Activated CD4-positive, alpha-beta T cell treated with anti-CD3 and anti-CD28 coated beads, Interleukin-2, Interleukin-6, amounts not matched to agents 100 ng/mL and 50 ng/mL, durations not matched to agents 16 hours and 8 hours (primary cell): ENCODE results near the gene SLC66A2.

ENCODE experiments used
- DNase-seq: peaks from one replicate; pipeline ENCODE4 v3.0.0-alpha.2; 2020

SLC66A2 gene

DNA sequence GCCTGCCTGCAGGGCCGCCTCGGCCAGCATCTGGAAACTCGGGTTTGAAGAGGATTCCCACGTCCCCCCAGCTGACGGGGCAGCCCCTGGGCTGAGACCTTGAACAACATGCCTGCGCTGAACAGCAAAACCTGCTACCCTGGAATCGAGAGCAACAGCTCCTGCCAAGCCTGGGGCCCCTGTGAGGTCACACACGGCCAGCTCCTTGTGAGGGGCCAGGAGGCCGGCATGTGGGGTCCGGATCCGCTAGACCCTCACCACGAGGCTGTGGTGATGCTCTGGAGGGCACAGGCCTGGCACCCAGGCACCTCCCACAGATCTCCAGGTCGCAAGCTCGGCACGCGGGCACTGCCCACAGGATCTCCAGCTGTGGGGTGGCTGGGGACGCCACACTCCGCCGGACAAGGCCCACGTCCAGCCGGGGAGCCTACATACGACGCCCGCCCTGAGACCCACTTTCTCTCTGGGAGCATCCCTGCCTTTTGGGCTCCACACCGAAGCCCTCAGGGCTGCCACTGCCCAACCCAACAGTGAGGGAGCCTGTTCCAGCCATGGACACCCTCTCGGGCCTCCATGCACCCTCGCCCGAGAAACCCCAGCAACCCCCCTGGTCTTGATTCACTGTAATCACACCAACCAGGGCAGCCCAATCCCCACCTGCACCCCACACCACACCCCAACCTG lies 34.1 kb downstream of the SLC66A2 start:
- no peak for DNase-seq

DNA sequence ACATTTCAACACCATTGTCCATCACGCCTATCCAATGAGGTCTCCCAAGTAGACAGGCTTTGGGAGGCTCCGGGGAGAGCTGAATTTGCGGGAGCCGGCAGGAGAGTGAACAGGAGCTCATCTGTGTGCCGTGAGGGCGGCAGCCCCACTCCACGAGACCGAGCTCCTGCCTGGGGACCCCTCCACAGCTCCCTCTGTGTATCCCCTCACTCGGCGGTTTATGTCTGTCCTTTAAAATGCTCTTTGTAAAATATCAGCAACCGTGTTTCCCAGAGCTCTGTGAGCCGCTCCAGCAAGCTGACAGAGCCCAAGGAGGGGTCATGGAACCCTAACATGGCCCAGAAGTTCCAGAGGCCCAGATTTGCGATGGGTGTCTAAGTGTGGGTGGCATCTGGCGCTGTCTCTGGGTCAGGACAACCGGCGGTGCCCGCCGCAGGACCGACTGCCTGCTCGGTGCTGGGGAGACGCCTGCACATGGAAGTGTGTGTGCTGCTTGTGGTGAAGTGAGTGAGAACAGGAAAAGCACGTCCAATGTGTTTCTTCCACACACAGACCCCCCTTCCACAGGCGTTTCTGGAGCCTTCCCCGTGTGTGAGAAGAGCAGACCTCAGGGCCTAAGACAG lies 34.8 kb downstream of the SLC66A2 start:
- DNase-seq = no peak

DNA sequence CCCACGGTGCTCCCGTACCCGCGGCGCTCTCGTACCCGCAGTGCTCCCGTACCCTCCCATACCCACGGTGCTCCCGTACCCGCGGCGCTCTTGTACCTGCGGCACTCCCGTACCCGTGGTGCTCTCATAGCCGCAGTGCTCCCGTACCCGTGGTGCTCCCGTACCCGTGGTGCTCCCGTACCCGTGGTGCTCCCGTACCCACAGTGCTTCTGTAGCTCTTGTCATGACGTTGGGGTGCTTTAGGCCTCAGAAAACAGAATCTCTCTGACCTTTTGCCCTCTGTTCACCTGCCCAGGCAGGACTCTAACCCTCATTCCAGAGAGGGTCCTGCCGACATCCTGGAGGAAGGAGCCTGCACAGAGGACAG lies 35.3 kb downstream of the SLC66A2 start:
- no peak for DNase-seq

DNA sequence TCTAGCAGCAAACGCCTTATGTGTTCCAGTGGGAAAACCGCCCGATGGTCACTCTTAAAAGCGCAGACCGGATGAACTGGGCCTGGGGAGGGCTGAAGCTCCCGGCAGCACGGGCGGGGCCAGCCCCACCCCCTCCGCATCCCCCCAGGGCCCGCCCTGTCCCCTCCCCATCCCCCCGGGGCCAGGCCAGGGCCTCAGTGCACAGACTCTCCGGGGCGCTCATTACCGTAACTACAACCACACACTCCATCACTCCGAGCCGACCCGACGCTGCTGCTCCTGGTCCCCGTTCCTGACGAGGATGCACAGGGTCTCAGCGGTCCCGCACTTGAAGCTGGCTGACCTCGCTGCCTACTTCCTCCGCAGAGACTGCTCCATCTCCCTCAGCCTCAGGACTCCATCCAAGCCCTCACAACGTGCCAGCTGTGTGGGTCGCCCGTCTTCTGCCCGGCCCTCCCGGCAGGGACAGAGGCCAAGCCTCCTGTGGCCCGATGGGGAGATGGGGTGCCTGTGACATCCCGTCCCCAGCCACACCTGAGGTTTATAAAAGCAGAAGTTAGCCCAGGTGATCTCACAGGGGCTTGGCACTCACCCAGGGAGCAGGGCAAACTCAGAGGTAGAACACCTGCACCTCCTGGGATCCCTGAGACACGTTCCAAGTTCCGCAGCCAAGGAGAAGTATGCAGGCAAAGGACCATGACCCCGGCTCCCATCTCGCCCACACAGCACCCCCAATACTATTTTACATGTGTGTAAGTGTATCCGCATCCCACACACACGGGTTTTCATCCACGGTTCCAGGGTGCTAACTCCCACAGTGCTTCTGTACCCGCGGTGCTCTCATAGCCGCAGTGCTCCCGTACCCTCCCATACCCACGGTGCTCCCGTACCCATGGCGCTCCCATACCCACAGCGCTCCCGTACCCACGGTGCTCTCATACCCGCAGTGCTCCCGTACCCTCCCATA lies 36.0 kb downstream of the SLC66A2 start:
- no peak for DNase-seq

DNA sequence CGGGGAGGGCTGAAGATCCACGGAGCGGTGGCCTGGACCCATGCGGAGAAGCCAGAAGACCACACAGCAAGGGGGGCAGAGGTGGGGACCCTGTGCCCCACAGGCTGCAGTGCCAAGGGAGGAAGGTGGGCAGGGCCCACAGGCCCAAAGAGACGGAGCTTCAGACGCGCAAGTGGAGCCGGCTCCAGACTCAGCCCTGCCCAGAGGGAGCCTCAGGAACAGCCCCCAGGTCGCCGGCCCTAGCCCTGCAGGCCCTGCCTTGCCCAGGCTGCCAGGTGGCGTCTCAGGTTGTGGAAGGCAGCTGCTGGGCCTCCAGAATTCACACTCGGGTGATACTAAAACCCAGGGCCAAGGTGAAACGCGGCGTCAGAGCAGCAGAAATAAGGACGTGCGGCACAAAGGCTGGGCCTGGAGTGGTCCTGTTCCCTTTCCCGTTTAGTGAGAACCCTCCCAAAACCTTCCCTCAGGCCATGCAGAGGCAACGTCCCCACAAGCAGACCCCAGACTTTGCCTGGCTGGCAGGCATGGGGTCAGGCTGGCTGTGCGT lies 36.8 kb downstream of the SLC66A2 start:
- no peak for DNase-seq

DNA sequence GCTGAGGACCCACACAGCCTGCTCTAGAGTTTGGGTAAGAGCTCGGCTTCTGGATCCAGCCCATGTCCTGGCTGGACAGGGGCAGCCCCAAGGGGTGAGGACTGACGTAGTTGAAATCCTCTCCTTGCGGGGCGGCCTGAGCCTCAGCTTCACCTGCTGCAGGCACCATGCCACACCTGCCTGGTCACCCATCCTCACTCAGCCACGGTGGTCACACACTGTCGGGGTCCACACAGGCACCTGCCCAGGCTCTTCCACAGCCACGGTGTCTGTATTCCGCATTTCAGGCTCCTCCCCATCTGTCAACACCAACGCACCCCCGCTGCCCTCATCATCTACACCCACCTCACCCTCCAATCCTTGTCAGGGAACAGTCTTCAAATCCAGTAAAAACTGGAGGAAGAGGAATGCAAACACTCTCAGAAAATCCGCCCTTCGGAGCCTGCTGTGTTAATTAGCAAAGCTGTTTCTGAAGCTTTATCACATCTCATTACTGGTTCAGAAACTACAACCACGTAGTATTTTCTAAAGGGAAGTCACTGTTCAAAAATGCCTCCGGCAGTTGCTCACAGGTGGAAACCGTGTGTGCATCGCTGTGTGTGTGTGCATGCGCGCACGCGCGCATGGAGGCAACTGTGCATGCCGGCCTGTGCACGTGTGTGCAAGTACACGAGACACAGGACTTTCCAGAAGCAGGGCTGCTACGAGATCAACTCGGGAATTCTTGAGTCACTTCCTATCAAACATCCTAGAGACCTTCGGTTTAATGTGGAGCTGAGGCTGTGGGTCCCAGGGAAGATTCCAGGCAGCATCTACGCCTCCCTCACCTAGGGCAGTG lies 38.2 kb downstream of the SLC66A2 start:
- no peak for DNase-seq

DNA sequence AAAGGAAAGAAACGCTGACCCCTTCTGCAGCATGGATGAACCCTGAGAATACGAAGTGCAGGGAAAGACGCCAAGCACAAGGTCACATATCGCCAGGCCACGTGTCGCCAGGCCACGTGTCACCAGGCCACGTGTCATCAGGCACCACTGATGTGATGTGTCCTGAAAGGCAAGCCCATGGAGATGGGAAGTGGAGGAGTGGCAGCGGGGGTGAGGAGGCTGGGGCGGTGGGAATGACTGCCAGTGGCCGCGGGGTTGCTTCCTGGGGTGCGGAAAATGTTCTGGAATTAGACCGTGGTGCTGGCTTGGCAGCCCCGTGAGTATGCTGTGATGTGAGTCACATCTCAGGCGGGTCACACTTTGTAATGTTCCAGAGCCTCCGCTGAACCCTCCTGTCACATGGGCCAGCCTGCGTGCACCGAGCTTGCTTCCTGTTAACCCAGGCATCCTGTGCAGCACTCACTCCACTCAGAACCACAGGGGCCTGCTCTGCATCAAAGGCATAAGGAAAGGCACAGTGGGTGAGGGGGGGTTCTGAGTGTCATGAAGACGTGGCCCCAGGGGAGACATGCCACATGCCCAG lies 39.0 kb downstream of the SLC66A2 start:
- DNase-seq = peak; percentile 11

DNA sequence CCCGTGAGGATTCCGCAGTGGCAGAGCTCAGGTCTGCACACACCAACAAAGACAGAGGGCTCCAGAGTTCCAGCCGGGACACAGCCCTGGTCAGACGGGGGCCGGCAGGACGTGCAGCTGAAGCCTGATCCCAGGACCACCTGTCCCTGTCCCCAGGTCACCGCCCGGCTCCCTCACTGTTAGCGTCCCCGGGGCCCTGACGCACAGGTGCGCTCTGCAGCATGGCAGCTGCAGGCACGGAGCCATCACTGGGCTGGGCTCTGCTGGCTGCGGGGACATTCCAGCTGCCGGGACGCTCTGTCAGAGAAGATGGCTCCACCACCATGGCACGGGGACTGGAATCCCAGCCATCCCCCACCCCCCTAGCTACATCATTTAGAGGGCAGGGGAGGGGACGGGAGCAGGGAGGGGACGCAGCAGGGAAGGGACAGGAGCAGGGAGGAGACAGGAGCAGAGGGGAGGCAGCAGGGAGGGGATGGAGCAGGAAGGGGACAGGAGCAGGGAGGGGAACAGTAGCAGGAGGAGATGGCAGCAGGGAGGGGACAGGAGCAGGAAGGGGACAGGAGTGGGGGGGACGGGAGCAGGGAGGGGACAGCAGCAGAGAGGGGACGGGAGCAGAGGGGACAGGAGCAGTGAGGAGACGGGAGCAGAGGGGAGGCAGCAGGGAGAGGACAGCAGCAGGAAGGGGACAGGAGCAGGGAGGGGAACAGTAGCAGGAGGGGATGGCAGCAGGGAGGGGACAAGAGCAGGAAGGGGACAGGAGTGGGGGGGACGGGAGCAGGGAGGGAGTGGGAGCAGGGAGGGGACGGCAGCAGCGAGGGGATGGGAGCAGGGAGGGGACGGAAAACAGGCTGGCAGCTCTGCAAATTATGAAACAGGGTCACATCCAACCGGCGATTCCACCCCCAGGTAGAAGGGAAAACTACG lies 39.8 kb downstream of the SLC66A2 start:
- no peak for DNase-seq

DNA sequence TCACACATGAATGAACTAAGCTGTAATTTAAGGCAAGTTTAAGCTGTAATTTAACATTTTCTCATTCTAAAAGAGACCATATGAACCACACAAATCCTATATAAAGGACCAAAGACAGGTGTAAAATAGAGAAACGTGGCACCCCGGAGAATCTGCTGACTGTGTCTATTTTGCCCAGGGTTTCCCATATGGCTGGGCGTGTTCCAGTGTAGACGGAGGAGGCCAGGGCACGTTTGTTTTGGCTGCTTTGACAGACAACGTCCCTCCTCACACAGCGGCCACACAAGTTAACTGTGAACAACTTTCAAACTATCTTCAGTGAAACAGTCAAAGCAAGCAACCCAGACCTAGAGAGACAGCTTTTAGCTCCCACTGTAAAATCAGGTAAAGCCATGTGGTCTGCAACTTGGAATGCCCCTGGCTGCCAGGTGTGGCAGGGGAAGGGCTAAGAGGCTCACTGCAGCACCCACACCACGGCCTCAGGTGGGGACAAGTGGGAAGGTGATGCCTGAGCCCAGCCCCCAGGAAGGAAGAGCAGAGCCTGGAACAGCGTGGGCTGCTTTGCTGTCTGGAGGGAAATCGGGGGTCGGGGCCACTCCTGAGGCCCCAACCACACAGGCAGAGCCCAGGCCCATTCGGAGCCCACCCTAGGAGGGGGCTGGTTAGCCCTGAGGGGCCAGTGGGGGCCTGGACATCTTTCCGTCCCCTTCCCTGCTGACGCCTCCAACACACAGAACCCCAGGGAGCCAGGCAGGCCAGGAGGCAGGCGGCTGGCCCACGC lies 40.7 kb downstream of the SLC66A2 start:
- no peak for DNase-seq

DNA sequence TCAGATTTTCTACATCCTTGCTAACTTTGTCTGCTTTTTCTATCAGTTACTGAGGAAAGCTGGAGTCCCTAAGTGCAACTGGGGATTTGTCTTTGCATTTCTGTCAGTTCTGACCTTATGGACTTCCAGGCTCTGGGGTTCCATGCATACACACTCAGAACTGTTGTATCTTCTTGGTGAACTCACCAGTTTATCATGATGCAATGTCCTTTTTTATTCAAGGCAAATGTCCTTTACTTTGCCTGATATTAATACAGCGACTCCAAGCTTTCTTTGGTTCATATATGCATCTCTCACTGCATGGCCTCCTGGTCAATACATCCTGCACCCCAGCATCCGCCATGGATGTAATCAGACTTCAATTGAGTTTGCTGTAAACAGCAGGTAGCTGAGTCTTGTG lies 44.7 kb downstream of the SLC66A2 start:
- no peak for DNase-seq

DNA sequence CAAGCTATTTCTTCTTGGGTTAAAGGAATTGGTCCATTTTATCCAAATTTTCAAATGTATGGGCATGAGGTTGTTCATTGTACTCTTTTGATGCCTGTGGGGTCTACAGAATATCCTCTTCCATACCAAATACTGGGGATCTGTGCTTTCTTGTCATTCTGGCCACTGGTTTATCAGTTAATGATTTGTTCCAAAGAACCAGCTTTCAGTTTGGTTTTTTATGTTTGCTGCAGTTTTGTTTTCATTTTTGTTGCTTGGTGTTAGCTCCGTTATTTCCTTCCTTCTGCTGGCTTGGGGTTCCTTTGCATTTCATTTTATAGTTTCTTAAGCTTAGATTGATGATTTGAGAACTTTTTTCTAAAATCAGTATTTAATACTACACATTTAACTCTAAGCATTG lies 45.5 kb downstream of the SLC66A2 start:
- peak; percentile 8 for DNase-seq

DNA sequence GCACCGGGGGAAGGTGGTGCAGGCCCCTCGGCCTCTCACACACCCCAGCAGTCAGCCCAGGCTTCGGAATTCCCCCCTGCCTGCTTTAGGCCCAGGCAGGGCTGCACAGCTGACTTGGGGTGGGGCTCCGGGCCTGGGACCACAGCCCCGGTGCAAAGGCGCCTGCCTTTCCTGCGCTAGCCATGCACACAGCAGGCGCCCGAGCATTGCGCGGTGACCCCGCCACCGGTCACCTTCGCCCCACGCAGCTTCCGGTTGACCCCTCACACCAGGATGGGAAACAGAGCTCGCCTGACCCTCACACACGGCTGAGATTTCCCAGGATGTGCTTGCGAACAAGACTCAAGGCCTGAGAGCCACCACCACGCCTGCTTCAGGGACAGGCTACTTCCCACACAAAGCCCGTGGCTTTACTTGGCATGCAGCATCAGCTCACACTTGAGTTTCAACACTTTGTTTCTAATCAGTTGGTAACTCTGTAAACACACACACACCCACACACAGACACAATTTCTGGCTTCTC lies 46.0 kb downstream of the SLC66A2 start:
- DNase-seq = no peak

DNA sequence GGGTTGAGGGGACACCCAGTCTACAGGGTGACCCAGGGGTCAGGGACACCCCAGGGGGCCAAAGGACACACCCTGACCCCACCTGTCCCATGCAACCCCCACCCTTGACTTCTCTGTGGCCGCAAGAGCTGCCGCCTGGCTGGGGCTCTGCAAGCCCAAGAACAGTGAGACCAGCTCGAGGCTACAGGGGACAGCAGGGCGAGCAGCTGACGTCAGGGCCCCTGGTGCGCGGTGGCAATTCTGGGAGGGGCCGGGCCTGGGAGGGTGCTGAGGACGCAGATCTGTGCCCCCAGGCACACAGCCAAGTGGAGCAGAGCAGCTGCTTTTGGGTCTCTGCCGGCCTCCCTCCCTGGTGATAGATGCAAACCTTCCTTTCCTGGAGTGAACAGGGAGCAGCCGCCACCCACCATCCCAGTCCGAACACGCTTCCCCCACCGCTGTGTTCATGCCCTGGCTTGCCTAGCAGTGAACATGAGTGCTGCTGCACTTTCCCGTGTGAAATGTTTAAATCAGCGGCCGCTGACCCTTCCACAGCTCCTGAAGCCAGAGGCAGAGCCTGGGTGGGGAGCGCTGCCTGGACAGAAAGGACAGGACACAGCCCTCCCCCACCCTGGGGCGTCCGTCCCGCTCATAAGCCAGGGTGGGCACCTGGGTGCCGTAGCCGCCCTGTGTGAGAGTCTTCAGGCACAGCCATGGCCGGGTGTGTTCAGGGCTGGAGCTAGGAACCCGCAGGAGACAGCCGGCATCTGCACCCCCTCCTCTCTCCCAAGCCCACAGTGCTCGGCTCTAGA lies 46.9 kb downstream of the SLC66A2 start:
- DNase-seq = no peak

DNA sequence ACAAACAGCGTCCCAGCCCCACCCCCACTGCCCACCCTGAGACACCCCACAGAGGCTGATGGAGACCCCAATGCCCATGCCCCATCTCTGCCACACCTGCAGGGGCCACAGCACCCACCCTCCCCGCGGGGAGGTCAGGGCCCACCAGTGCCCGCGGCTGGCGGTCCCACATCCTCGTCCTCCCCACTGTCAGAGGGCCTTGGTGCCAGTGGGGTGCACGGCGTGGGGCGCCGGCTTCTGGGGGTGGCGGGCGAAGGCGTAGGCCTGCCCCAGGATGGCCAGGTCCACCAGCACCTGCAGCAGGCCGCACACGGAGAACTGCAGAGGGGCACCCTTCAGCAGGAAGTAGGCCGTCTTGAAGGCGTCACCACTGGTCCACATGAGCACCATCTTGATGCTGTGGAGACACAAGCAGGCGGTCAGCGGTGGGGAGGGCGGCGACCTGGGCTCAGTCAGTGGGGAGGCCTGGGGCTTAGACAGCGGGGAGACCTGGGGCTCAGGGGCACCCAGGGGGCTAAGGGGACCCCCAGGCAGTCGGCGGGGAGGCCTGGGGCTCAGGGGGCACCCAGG lies 47.6 kb downstream of the SLC66A2 start:
- no peak for DNase-seq

DNA sequence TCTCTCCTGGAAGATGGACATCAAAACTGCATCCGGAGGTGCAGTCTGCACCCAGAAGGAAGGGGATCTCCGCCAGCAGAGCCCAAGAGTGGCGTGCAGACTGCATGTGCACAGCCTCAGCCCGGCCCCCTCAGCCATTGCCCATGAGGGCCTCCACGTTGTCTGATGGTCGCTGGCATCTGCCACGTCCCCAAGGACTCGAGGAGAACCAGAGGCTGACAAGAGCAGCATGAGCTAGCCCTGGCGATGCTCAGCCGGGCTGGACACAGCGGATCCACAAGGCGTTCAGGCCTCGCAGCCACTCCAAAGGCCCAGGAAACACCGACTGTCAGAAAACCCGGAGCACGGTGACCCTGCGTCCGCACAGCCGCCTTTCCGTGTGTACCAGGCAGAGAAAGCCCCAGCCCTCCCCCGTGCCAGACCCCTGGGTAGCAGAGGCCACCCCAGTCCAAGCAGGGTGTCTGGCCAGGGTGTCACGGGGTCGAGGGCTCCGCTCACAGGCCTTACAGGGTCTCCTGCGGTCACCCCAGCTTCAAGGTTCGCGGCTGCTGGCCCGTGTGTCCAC lies 48.3 kb downstream of the SLC66A2 start:
- no peak for DNase-seq

DNA sequence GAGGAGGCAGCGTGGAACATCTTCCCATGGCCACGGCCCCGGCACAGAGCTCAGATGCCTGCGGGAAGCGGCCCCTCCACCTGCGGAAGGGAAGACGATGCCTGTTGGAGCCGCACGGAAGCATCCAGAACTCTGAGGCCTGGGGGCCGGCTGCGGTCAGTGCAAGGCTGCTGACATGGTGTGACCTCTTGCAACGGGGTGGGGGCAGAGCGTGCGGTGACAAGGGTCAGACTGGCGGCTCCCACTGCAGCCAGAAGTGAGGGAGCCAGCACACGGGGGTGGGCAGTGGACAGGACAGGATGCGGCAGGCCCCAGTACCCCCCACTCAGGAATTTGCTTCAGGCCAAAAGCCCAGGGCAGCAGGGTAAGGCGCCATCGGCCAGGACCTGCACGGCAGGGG lies 48.8 kb downstream of the SLC66A2 start:
- DNase-seq = no peak

DNA sequence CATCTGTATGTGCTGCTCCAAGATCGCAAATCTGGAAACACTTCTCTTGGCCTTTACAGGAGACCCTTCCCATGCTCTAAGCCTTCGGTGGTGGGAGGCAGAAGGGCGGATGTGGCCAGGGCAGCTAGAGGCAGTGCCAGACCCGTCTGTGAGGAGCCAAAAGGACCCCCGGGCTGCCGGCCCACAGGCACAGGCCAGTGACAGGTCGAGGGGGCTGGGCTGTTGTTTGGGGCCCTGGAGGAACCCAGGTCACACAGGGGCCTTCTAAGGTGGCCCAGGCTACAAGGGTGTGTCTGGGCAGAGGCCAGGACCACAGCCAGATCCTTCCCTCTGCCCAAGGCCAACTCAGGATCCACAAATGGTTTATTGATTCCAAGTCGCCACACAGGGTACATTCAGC lies 49.4 kb downstream of the SLC66A2 start:
- DNase-seq = no peak

DNA sequence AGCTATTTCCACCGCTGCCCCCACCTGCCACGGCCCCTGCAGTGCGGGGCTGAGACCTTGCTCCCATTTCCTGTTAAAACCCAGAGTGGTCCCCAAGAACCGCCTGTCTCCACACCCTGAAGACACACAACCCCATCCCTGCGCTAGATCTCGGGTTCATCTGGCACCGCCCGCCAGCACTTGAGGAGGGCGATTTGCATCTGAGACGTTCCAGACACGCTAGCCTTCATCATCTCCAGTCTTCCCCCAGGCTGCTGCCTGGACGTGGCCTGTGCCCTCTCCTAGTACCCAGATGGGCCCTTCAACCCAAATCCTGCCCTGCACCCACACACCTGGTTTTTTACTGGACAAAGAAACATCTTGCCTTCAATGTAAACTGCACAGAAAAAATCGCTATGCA lies 49.8 kb downstream of the SLC66A2 start:
- DNase-seq = no peak
